ENCODE data around the gene WDR86.

The WDR86 gene

GRCh38 chr7:151416941-151417315 is 7.1 kb upstream of the WDR86 start:
- DNase-seq (ENCODE audit: extremely low read depth, low read depth), result no peak
- TF ChIP-seq, protein P1, sequence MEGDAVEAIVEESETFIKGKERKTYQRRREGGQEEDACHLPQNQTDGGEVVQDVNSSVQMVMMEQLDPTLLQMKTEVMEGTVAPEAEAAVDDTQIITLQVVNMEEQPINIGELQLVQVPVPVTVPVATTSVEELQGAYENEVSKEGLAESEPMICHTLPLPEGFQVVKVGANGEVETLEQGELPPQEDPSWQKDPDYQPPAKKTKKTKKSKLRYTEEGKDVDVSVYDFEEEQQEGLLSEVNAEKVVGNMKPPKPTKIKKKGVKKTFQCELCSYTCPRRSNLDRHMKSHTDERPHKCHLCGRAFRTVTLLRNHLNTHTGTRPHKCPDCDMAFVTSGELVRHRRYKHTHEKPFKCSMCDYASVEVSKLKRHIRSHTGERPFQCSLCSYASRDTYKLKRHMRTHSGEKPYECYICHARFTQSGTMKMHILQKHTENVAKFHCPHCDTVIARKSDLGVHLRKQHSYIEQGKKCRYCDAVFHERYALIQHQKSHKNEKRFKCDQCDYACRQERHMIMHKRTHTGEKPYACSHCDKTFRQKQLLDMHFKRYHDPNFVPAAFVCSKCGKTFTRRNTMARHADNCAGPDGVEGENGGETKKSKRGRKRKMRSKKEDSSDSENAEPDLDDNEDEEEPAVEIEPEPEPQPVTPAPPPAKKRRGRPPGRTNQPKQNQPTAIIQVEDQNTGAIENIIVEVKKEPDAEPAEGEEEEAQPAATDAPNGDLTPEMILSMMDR (IDR thresholded peaks at IDR 0.05; ENCODE audit: low read depth, low read length), result no peak

DNA sequence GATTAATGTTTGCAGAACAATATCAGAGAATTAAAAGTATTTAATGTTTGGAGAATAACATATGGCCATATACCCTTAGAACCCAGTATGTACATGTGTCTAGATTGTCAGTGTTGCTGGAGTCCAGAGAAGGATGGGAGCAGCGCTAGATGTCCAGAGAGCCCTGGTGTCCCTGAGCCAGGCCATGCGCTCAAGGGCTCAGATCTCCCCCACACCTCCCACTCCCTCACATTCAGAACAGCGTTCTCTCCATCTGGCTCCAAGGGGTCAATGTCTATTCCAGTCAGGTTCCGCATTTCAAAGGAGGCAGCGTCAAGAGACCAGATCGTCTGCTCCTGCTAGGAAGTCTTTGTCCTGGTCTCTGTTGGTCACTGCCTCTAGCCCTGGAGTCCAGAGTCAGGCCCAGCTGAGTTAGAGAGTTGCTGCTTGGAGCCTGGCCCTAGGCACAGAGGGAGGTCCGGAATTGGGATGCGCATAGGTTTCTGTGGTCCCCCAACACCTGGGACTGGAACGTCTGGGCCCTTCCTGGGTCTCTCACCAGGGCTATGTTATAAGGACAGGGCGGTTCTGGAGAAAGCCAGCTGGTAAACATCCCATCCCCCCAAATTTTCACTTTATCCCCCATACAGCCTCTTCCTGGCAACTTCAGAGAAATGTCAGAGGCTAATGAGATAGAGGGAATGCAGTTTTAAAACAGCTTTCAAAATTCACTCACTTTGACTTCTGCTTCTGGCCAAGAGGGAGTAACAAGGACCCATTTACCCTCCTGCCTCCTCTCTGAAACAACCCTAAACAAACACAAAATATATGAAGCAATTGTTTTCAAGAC is 6.5 kb upstream of the WDR86 start:
- TF ChIP-seq, protein P1 (IDR thresholded peaks at IDR 0.05; ENCODE audit: low read depth, low read length), result no peak
- no peak for DNase-seq (ENCODE audit: extremely low read depth, low read depth)

DNA sequence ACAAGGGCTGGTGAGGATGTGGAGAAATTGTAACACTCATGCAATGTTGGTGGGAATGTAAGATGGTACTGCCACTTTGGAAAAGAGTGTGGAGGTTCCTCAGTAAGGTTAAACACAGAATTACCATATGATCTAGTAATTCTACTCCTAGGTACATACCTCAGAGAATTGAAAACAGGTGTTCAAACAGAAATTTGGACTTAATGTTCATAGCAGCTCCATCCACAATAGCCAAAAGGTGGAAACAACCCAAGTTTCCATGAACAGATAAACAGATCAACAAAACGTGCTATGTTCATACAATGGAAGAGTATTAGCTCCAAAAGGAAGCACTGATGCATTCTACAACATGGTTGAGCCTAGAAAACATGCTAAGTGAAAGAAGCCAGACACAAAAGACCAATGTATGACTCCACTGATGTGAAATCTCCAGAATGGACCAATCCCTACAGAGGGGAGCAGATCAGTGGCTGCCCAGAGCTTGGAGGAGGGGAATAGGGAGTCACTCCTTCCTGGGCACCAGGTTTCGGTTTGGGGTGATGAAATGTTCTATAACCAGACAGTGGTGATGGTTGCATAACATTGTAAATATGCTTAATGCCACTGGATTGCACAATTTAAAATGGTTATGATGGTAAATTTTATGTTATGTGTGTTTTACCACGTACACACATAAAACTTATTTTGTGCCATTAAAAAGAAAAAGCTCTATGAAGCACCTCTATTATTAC is 5.7 kb upstream of the WDR86 start:
- TF ChIP-seq, protein P1 (IDR thresholded peaks at IDR 0.05; ENCODE audit: low read depth, low read length), result no peak
- no peak for DNase-seq (ENCODE audit: extremely low read depth, low read depth)

DNA sequence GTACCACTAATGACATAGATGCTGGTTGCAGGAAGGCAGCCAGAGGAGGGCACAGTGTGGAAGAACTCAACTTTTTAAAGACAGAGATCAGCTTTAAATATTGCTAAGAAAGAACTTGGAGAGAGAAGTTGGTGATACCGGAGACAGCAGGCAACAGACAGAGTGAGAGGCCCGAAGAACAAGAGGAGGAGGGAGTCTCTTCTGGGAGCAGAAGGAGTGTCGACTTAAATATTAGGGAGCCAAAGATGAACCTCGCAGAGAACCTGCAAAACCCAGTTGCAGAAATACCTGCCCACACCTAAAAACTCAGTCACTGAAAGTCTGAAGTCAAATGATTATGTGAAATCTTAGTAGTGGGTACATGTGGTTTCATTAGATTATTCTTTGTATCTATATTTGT is 3.4 kb upstream of the WDR86 start:
- DNase-seq (ENCODE audit: extremely low read depth, low read depth), result no peak
- TF ChIP-seq, protein P1 (IDR thresholded peaks at IDR 0.05; ENCODE audit: low read depth, low read length), result no peak

GRCh38 chr7:151412318-151412717 is 2.5 kb upstream of the WDR86 start:
- no peak for DNase-seq (ENCODE audit: extremely low read depth, low read depth)
- TF ChIP-seq, protein P1 (IDR thresholded peaks at IDR 0.05; ENCODE audit: low read depth, low read length), result no peak

- no peak for DNase-seq (ENCODE audit: extremely low read depth, low read depth)
- TF ChIP-seq, protein P1 (IDR thresholded peaks at IDR 0.05; ENCODE audit: low read depth, low read length), result no peak
Observed at GRCh38 chr7:151411551-151411950, 1.7 kb upstream of the WDR86 start.
